Heart left ventricle (tissue), 16 donors: ENCODE data around the gene TOR1B. TPM values are rescaled to one million over a fixed set of nuclear protein-coding genes. Genes with fewer than 3 reads are reported as not detected.
A peak's percentile ranks its signal among the peaks of the same experiment; 100 is the strongest.

Source experiments
- ATAC-seq, 4 donors: fragments of 200-7000 bp; cut with Tn5 transposase; one replicate each; pipeline ENCODE4 v1.9.1; 2020 to 2022; ENCODE audit warnings: moderate library complexity in 4 of 4, mild to moderate bottlenecking in 3 of 4, moderate number of reproducible peaks in 1 of 4
- DNase-seq, 5 donors: peaks; one replicate each; pipeline ENCODE4 v3.0.0-alpha.2; 2020
- H3K27ac ChIP-seq, 12 donors: fragments of 200-600 bp; sonication (generic) in 4 of 12; one replicate each; pipeline versions ENCODE4 v1.5.0 to v1.8.0; 2016 to 2022; ENCODE audit warnings: mild to moderate bottlenecking in 2 of 12
- H3K27me3 ChIP-seq, 9 donors: fragments of 200-600 bp; sonication (generic) in 2 of 9; one replicate each; pipeline versions ENCODE4 v1.5.1 to v1.8.0; 2016 to 2022; ENCODE audit warnings: mild to moderate bottlenecking in 3 of 9
- H3K36me3 ChIP-seq, 9 donors: fragments of 200-600 bp; sonication (generic) in 2 of 9; one replicate each; pipeline versions ENCODE4 v1.5.0 to v1.8.0; 2018 to 2022; ENCODE audit warnings: mild to moderate bottlenecking in 2 of 9
- H3K4me1 ChIP-seq, 12 donors: fragments of 200-600 bp; sonication (generic) in 4 of 12; one replicate each; pipeline versions ENCODE4 v1.5.0 to v1.8.0; 2016 to 2022; ENCODE audit warnings: mild to moderate bottlenecking in 3 of 12
- H3K4me3 ChIP-seq, 12 donors: fragments of 200-600 bp; sonication (generic) in 4 of 12; one replicate each; pipeline versions ENCODE4 v1.5.0 to v1.8.0; 2017 to 2022; ENCODE audit warnings: mild to moderate bottlenecking in 9 of 12, moderate library complexity in 4 of 12
- H3K9me3 ChIP-seq, 12 donors: fragments of 200-600 bp; sonication (generic) in 4 of 12; one replicate each; pipeline versions ENCODE4 v1.5.0 to v1.8.0; 2016 to 2022; ENCODE audit warnings: mild to moderate bottlenecking in 1 of 12
- CTCF ChIP-seq, 12 donors: fragments of 200-600 bp; sonication (generic) in 4 of 12; IDR thresholded peaks; one replicate each; pipeline versions ENCODE4 v1.5.0 to v1.8.0; 2018 to 2022; ENCODE audit warnings: antibody characterized with exemption in 12 of 12, mild to moderate bottlenecking in 5 of 12
- POLR2A ChIP-seq, 2 donors: fragments of 450-650 bp; IDR thresholded peaks; one replicate each; pipeline ENCODE4 v1.6.1; 2017; ENCODE audit warnings: antibody characterized with exemption in 2 of 2, mild to moderate bottlenecking in 2 of 2, moderate library complexity in 2 of 2
- WGBS, 4 donors: extraction: QIAGEN DNeasy Blood & Tissue Kit in 2 of 4; methylation state at CpG; one replicate each; pipeline versions ENCODE4 v1.1.5 to v1.1.7; 2013 to 2018; 5-methylcytosine and 5-hydroxymethylcytosine counted together
- intact Hi-C, 10 donors: fragments of 100-400 bp; cut with DNase I; formaldehyde crosslinking; loops; one replicate each; pipeline versions ENCODE4 v1.11.1 to v1.14.2; 2022
- polyA plus RNA-seq, 2 donors: library from polyadenylated mRNA; stranded (reverse); fragments of 200-250 nt; gene quantifications; one replicate each; pipeline ENCODE4 v1.2.3, GENCODE V29; 2013
- total RNA-seq, 9 donors: library from RNA; depleted of rRNA in 2 of 9; stranded (reverse); fragments of >200 nt in 2 of 9; fragmentation: NEBNext Ultra II Directional in 3 of 9; extraction: Animal tissue kit (Norgen Biotek cat#: 25700) in 3 of 9; gene quantifications; one replicate each; pipeline versions ENCODE4 v1.1.0 to v1.2.4, GENCODE V29; 2016 to 2023
- donor health status: ischemic (EF 13 %, LVEDD 7.1; RV severe dilation, severe dysfunction).
- donor health status: healthy with polysubstance abuse.
- donor health status: DM: no; HTN: yes; CAD: no.
- donor health status: DM: no; HTN: no; CAD: no.
- donor health status: ischemic (EF 25% LVEDD 6.9; RV normal size, moderate dysfunction).
- donor health status: ischemic (EF 25% LVEDD 5.7; RV mildly dilated, moderate dysfunction).
- donor health status: healthy.
- donor health status: DM: yes; HTN: yes; CAD: no.
- donor health status: ischemic (EF 35%, LVEDD 5.7; RV mildly dilated, moderate dysfunction).
- donor health status: nonischemic (EF 11% LVEDD 7.7; RV severe dilation, severe dysfunction).
- donor health status: DM: yes; HTN: yes; CAD: no.
- donor health status: PGD.
- donor health status: ischemic (EF 29% LVEDD 5.4; RV normal size, mild dysfunction).
- donor health status: nonischemic (EF 23%, LVEDD 6.1; RV moderate dilation, normal function).

The TOR1B gene
- total and polyA plus RNA-seq, 11 donors: 7.3 to 20.7 (median 13.0) TPM

- no peak for TF ChIP-seq POLR2A (IDR thresholded peaks at IDR 0.05)
- no peak for TF ChIP-seq CTCF (IDR thresholded peaks at IDR 0.05)
Measured at GRCh38 chr9:129812385-129812784, 9.4 kb downstream of the TOR1B start.

GRCh38 chr9:129813661-129814060 lies 10.7 kb downstream of the TOR1B start:
- no peaks in the 10 kb centered on the region for H3K27me3 ChIP-seq
- peaks cover 0 to 98% (median 88%) of the 10 kb centered on the region in 9 donors for H3K36me3 ChIP-seq
- ATAC-seq: no peak
- H3K27ac ChIP-seq: no peak overlapping the region
- no peak for TF ChIP-seq POLR2A (IDR thresholded peaks at IDR 0.05)
- TF ChIP-seq CTCF (IDR thresholded peaks at IDR 0.05): no peak
- intact Hi-C loops: no loop called here
- DNase-seq: peak in 1 of 5 donors; percentile 11
- H3K4me3 ChIP-seq: no peak overlapping the region
- peaks cover 0 to 8% (median 0%) of the 10 kb centered on the region in 12 donors for H3K4me1 ChIP-seq
- no peaks in the 10 kb centered on the region for H3K9me3 ChIP-seq
- WGBS, 4 donors: 82 to 85% (median 84%) methylated on average over 9 of the region's 9 CpGs

More at GRCh38 chr9:129812385-129812784, 9.4 kb downstream of the TOR1B start:
- no peak overlapping the region for H3K4me3 ChIP-seq
- H3K36me3 ChIP-seq: peaks cover 0 to 99% (median 83%) of the 10 kb centered on the region in 9 donors
- no peaks in the 10 kb centered on the region for H3K27me3 ChIP-seq
- no peaks in the 10 kb centered on the region for H3K9me3 ChIP-seq
- H3K27ac ChIP-seq: no peak overlapping the region
- WGBS, 4 donors: 87 to 90% (median 89%) methylated on average over 9 of the region's 9 CpGs
- intact Hi-C loops: no loop called here
- DNase-seq (peak in 1 of 5 donors; percentile 12), ATAC-seq (no peak)
- peaks cover 0 to 8% (median 0%) of the 10 kb centered on the region in 12 donors for H3K4me1 ChIP-seq

- Histone ChIP-seq H3K4me1 (peaks cover 0 to 8% (median 0%) of the 10 kb centered on the region in 12 donors), H3K4me3 (no peak overlapping the region), H3K27me3 (no peaks in the 10 kb centered on the region), H3K27ac (no peak overlapping the region), H3K9me3 (no peaks in the 10 kb centered on the region), H3K36me3 (peaks cover 0 to 98% (median 88%) of the 10 kb centered on the region in 9 donors)
- TF ChIP-seq CTCF (IDR thresholded peaks at IDR 0.05) (no peak), POLR2A (IDR thresholded peaks at IDR 0.05) (no peak)
- intact Hi-C loops: no loop called here
- ATAC-seq: no peak
- peak in 1 of 5 donors; percentile 34 for DNase-seq
- 86 to 90% (median 87%) methylated on average over 17 of the region's 17 CpGs for WGBS, 4 donors
Measured at GRCh38 chr9:129814432-129815223, 11.6 kb downstream of the TOR1B start.

GRCh38 chr9:129815278-129815677 lies 12.3 kb downstream of the TOR1B start:
- WGBS, 4 donors: 87 to 92% (median 90%) methylated on average over 11 of the region's 11 CpGs
- Histone ChIP-seq H3K27me3 (no peaks in the 10 kb centered on the region), H3K4me1 (peaks cover 0 to 8% (median 0%) of the 10 kb centered on the region in 12 donors), H3K9me3 (no peaks in the 10 kb centered on the region), H3K27ac (no peak overlapping the region), H3K4me3 (no peak overlapping the region), H3K36me3 (peaks cover 0 to 98% (median 87%) of the 10 kb centered on the region in 9 donors)
- DNase-seq (peak in 1 of 5 donors; percentile 15), ATAC-seq (no peak)
- intact Hi-C loops: no loop called here
- TF ChIP-seq POLR2A (IDR thresholded peaks at IDR 0.05): no peak
- TF ChIP-seq CTCF (IDR thresholded peaks at IDR 0.05): no peak
